PC-9 (cell line): ENCODE results near the gene PPP1R9B.

ENCODE experiments used
- EZH2 ChIP-seq: fragments of 200-600 bp; sonication (generic); IDR thresholded peaks from 2 replicates; pipeline ENCODE4 v1.8.0; 2017; ENCODE audit warnings: antibody characterized with exemption, low read depth
- TF ChIP-seq, protein P1 (sequence below): fragments of 200-600 bp; sonication (generic); conservative IDR thresholded peaks from 2 replicates; pipeline ENCODE4 v1.6.1; 2017; ENCODE audit warnings: mixed run types, antibody characterized with exemption, mild to moderate bottlenecking, moderate library complexity

- TF ChIP-seq, protein P1, sequence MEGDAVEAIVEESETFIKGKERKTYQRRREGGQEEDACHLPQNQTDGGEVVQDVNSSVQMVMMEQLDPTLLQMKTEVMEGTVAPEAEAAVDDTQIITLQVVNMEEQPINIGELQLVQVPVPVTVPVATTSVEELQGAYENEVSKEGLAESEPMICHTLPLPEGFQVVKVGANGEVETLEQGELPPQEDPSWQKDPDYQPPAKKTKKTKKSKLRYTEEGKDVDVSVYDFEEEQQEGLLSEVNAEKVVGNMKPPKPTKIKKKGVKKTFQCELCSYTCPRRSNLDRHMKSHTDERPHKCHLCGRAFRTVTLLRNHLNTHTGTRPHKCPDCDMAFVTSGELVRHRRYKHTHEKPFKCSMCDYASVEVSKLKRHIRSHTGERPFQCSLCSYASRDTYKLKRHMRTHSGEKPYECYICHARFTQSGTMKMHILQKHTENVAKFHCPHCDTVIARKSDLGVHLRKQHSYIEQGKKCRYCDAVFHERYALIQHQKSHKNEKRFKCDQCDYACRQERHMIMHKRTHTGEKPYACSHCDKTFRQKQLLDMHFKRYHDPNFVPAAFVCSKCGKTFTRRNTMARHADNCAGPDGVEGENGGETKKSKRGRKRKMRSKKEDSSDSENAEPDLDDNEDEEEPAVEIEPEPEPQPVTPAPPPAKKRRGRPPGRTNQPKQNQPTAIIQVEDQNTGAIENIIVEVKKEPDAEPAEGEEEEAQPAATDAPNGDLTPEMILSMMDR, result no peak
- no peak for TF ChIP-seq EZH2
These were observed 55.5 kb downstream of the PPP1R9B start, which contains the start of gene PDK2 for GRCh38 chr17:50094753-50095619.
